Measurements from ENCODE around the gene PRKCA.

Gene PRKCA

GRCh38 chr17:66264696-66265095, 37.7 kb upstream of the PRKCA start:
- no peak for TF ChIP-seq CTCF (IDR thresholded peaks at IDR 0.05; ENCODE audit: control insufficient read depth, extremely low read depth, insufficient read depth)
- no peak overlapping the region for H3K4me3 ChIP-seq (ENCODE audit: low read depth, low read length)
- no peak for DNase-seq (ENCODE audit: low read depth)

GRCh38 chr17:66268247-66268927, 34.0 kb upstream of the PRKCA start:
- DNase-seq (ENCODE audit: low read depth): no peak
- no peak overlapping the region for H3K4me3 ChIP-seq (ENCODE audit: low read depth, low read length)
- TF ChIP-seq CTCF (IDR thresholded peaks at IDR 0.05; ENCODE audit: control insufficient read depth, extremely low read depth, insufficient read depth): no peak

- TF ChIP-seq CTCF (IDR thresholded peaks at IDR 0.05; ENCODE audit: control insufficient read depth, extremely low read depth, insufficient read depth): no peak
- no peak for DNase-seq (ENCODE audit: low read depth)
- no peak overlapping the region for H3K4me3 ChIP-seq (ENCODE audit: low read depth, low read length)
Observed at GRCh38 chr17:66270106-66270505, 32.3 kb upstream of the PRKCA start.

GRCh38 chr17:66271512-66271911, 30.9 kb upstream of the PRKCA start:
- no peak for DNase-seq (ENCODE audit: low read depth)
- TF ChIP-seq CTCF (IDR thresholded peaks at IDR 0.05; ENCODE audit: control insufficient read depth, extremely low read depth, insufficient read depth): no peak

GRCh38 chr17:66272811-66273585, 29.4 kb upstream of the PRKCA start:
- TF ChIP-seq CTCF (IDR thresholded peaks at IDR 0.05; ENCODE audit: control insufficient read depth, extremely low read depth, insufficient read depth): no peak
- no peak overlapping the region for H3K4me3 ChIP-seq (ENCODE audit: low read depth, low read length)
- no peak for DNase-seq (ENCODE audit: low read depth)

More at GRCh38 chr17:66271512-66271911, 30.9 kb upstream of the PRKCA start:
- no peak overlapping the region for H3K4me3 ChIP-seq (ENCODE audit: low read depth, low read length)

- no peak for TF ChIP-seq CTCF (IDR thresholded peaks at IDR 0.05; ENCODE audit: control insufficient read depth, extremely low read depth, insufficient read depth)
- no peak for DNase-seq (ENCODE audit: low read depth)
- no peak overlapping the region for H3K4me3 ChIP-seq (ENCODE audit: low read depth, low read length)
Observed at GRCh38 chr17:66273586-66273848, 28.9 kb upstream of the PRKCA start.
